ENCODE results near the gene COPE. TPM values are rescaled to one million over a fixed set of nuclear protein-coding genes. Genes with fewer than 3 reads are reported as not detected.
A peak's percentile ranks its signal among the peaks of the same experiment; 100 is the strongest.

Gene COPE
- total RNA-seq, 4 donors from 2014 or later: 205 to 257 (median 224) TPM

- Histone ChIP-seq H3K9me3 (no peaks in the 10 kb centered on the region), H3K4me3 (no peak overlapping the region), H3K27ac (no peak overlapping the region), H3K36me3 (peaks cover 0 to 17% (median 0%) of the 10 kb centered on the region in 3 donors), H3K4me1 (peaks cover 0 to 9% (median 3%) of the 10 kb centered on the region in 4 donors), H3K27me3 (no peaks in the 10 kb centered on the region)
- DNase-seq: no peak
- no peak for TF ChIP-seq POLR2A (IDR thresholded peaks at IDR 0.05)
- no peak for TF ChIP-seq CTCF (IDR thresholded peaks at IDR 0.05)
Measured at GRCh38 chr19:18933297-18933696, 14.1 kb upstream of the COPE start.

GRCh38 chr19:18932216-18932841 is 13.1 kb upstream of the COPE start:
- TF ChIP-seq POLR2A (IDR thresholded peaks at IDR 0.05) (no peak), CTCF (IDR thresholded peaks at IDR 0.05) (no peak)
- DNase-seq: peak; percentile 78 to 88 (median 87)
- Histone ChIP-seq H3K9me3 (no peaks in the 10 kb centered on the region), H3K4me3 (peak overlapping the region in 3 of 4 donors; percentile 2 to 27 (median 4)), H3K36me3 (peaks cover 0 to 21% (median 0%) of the 10 kb centered on the region in 3 donors), H3K4me1 (peaks cover 0 to 9% (median 3%) of the 10 kb centered on the region in 4 donors), H3K27ac (peak overlapping the region in 1 of 4 donors; percentile 25), H3K27me3 (no peaks in the 10 kb centered on the region)

GRCh38 chr19:18931316-18932162 is 12.4 kb upstream of the COPE start:
- no peak for DNase-seq
- Histone ChIP-seq H3K4me1 (peaks cover 0 to 9% (median 3%) of the 10 kb centered on the region in 4 donors), H3K27me3 (no peaks in the 10 kb centered on the region), H3K36me3 (peaks cover 0 to 27% (median 0%) of the 10 kb centered on the region in 3 donors), H3K27ac (peak overlapping the region in 1 of 4 donors; percentile 25), H3K9me3 (no peaks in the 10 kb centered on the region), H3K4me3 (peak overlapping the region in 1 of 4 donors; percentile 4)
- TF ChIP-seq CTCF (IDR thresholded peaks at IDR 0.05) (no peak), POLR2A (IDR thresholded peaks at IDR 0.05) (no peak)

- peaks cover 0 to 49% (median 0%) of the 10 kb centered on the region in 3 donors for H3K36me3 ChIP-seq
- H3K27me3 ChIP-seq: no peaks in the 10 kb centered on the region
- H3K9me3 ChIP-seq: no peaks in the 10 kb centered on the region
- no peak overlapping the region for H3K27ac ChIP-seq
- TF ChIP-seq POLR2A (IDR thresholded peaks at IDR 0.05): no peak
- no peak for TF ChIP-seq CTCF (IDR thresholded peaks at IDR 0.05)
- DNase-seq: no peak
- peaks cover 0 to 9% (median 3%) of the 10 kb centered on the region in 4 donors for H3K4me1 ChIP-seq
- H3K4me3 ChIP-seq: no peak overlapping the region
Measured at GRCh38 chr19:18929311-18929710, 10.1 kb upstream of the COPE start.

GRCh38 chr19:18928018-18928805 is 9.0 kb upstream of the COPE start:
- Histone ChIP-seq H3K27me3 (no peaks in the 10 kb centered on the region), H3K36me3 (peaks cover 0 to 55% (median 0%) of the 10 kb centered on the region in 3 donors), H3K9me3 (no peaks in the 10 kb centered on the region), H3K27ac (no peak overlapping the region), H3K4me3 (no peak overlapping the region), H3K4me1 (peaks cover 0 to 9% (median 3%) of the 10 kb centered on the region in 4 donors)
- TF ChIP-seq POLR2A (IDR thresholded peaks at IDR 0.05): no peak
- no peak for TF ChIP-seq CTCF (IDR thresholded peaks at IDR 0.05)
- DNase-seq: no peak
